NB4 (cell line): ENCODE measurements around the gene PDE6G.

Source experiments
- DNase-seq: peaks from one replicate; pipeline ENCODE4 v3.0.0; 2010; ENCODE audit warnings: low read depth
- H3K4me3 ChIP-seq: one replicate; pipeline ENCODE4 v1.5.1; 2011; ENCODE audit warnings: mild to moderate bottlenecking, low read depth, low read length, moderate library complexity
- CTCF ChIP-seq: IDR thresholded peaks from one replicate; pipeline ENCODE4 v1.5.1; 2012; ENCODE audit warnings: low read depth, low read length
- MAX ChIP-seq: IDR thresholded peaks from 2 replicates; pipeline ENCODE4 v1.6.1; 2011; ENCODE audit warnings: low read depth, low read length
- MYC ChIP-seq: IDR thresholded peaks from 2 replicates; pipeline ENCODE4 v1.6.1; 2011; ENCODE audit warnings: low read depth, low read length
- POLR2A ChIP-seq: IDR thresholded peaks from 2 replicates; pipeline ENCODE4 v1.6.1; 2011; ENCODE audit warnings: mild to moderate bottlenecking; ENCODE audit not compliant: insufficient read length; ENCODE audit errors: extremely low read depth

The PDE6G gene

GRCh38 chr17:81603846-81604610, 52.3 kb downstream of the PDE6G start:
- TF ChIP-seq POLR2A = no peak
- TF ChIP-seq MAX = no peak
- no peak for TF ChIP-seq MYC
- DNase-seq = no peak
- no peak overlapping the region for H3K4me3 ChIP-seq

GRCh38 chr17:81601525-81602120, 54.7 kb downstream of the PDE6G start:
- peak; percentile 78 for DNase-seq

More at GRCh38 chr17:81601525-81602120, 54.7 kb downstream of the PDE6G start:
- no peak overlapping the region for H3K4me3 ChIP-seq
- TF ChIP-seq POLR2A (no peak), CTCF (peak; percentile 71), MYC (0 out of 2 replicates have a peak, but pooled peaks have one; percentile 23), MAX (peak; percentile 42; the same call in 1 of the 2 replicates)
